ENCODE results near the gene TEN1. TPM values are rescaled to one million over a fixed set of nuclear protein-coding genes. Genes with fewer than 3 reads are reported as not detected.

The TEN1 gene
- 1 to 10 TPM; 6.0 to 8.1 TPM for total RNA-seq

- Histone ChIP-seq H3K4me3 (peak within 1 kb of the TSS; percentile 84), H3K36me3 (no peaks in the 10 kb centered on the region), H3K27ac (peak within 1 kb of the TSS; percentile 99), H3K4me1 (ENCODE audit: control insufficient read depth in 1 of 2, low read depth in 2 of 2) (peaks cover 19 to 36% of the 10 kb centered on the region in 2 donors), H3K27me3 (replicated peaks; ENCODE audit: insufficient read depth) (no peaks in the 10 kb centered on the region), H3K9me3 (no peaks in the 10 kb centered on the region)
- ATAC-seq (ENCODE audit: insufficient number of reproducible peaks, low FRiP score, low read depth) = peak; percentile 97
- DNase-seq (ENCODE audit: low spot score) = peak; percentile 94
- TF ChIP-seq CTCF (IDR thresholded peaks at IDR 0.05) = no peak
These were observed at the start of gene TEN1, which contains the start of gene ACOX1 for GRCh38 chr17:75978938-75979704. TEN1 (plus strand) TSS chr17:75979240; CDS start chr17:75986193, 6,953 bp downstream. ACOX1 (minus strand) TSS chr17:75979166; CDS start chr17:75979073, 93 bp downstream.

- H3K9me3 ChIP-seq = no peaks in the 10 kb centered on the region
- no peak overlapping the region for H3K4me3 ChIP-seq
- H3K27me3 ChIP-seq (replicated peaks; ENCODE audit: insufficient read depth) = no peaks in the 10 kb centered on the region
- no peak overlapping the region for H3K27ac ChIP-seq
- no peaks in the 10 kb centered on the region for H3K36me3 ChIP-seq
- TF ChIP-seq CTCF (IDR thresholded peaks at IDR 0.05) = no peak
- H3K4me1 ChIP-seq (ENCODE audit: control insufficient read depth in 1 of 2, low read depth in 2 of 2) = no peaks in the 10 kb centered on the region
- DNase-seq (ENCODE audit: low spot score) (no peak), ATAC-seq (ENCODE audit: insufficient number of reproducible peaks, low FRiP score, low read depth) (no peak)
These were observed 48.0 kb upstream of the TEN1 start for GRCh38 chr17:75931062-75931461.

GRCh38 chr17:75932852-75933251 is 46.2 kb upstream of the TEN1 start:
- ATAC-seq (ENCODE audit: insufficient number of reproducible peaks, low FRiP score, low read depth) (no peak), DNase-seq (ENCODE audit: low spot score) (no peak)
- H3K27me3 ChIP-seq (replicated peaks; ENCODE audit: insufficient read depth) = no peaks in the 10 kb centered on the region
- H3K36me3 ChIP-seq = no peaks in the 10 kb centered on the region
- H3K27ac ChIP-seq = no peak overlapping the region
- no peak overlapping the region for H3K4me3 ChIP-seq
- no peak for TF ChIP-seq CTCF (IDR thresholded peaks at IDR 0.05)
- H3K9me3 ChIP-seq = no peaks in the 10 kb centered on the region
- H3K4me1 ChIP-seq (ENCODE audit: control insufficient read depth in 1 of 2, low read depth in 2 of 2) = no peaks in the 10 kb centered on the region

GRCh38 chr17:75933808-75934207 is 45.2 kb upstream of the TEN1 start:
- no peak for ATAC-seq (ENCODE audit: insufficient number of reproducible peaks, low FRiP score, low read depth)
- no peak overlapping the region for H3K4me3 ChIP-seq
- H3K27ac ChIP-seq = no peak overlapping the region
- H3K27me3 ChIP-seq (replicated peaks; ENCODE audit: insufficient read depth) = no peaks in the 10 kb centered on the region
- TF ChIP-seq CTCF (IDR thresholded peaks at IDR 0.05) = no peak
- no peaks in the 10 kb centered on the region for H3K9me3 ChIP-seq
- no peaks in the 10 kb centered on the region for H3K4me1 ChIP-seq (ENCODE audit: control insufficient read depth in 1 of 2, low read depth in 2 of 2)
- no peaks in the 10 kb centered on the region for H3K36me3 ChIP-seq
- no peak for DNase-seq (ENCODE audit: low spot score)

- no peak for ATAC-seq (ENCODE audit: insufficient number of reproducible peaks, low FRiP score, low read depth)
- H3K27ac ChIP-seq = no peak overlapping the region
- no peaks in the 10 kb centered on the region for H3K27me3 ChIP-seq (replicated peaks; ENCODE audit: insufficient read depth)
- no peaks in the 10 kb centered on the region for H3K9me3 ChIP-seq
- DNase-seq (ENCODE audit: low spot score) = no peak
- H3K4me3 ChIP-seq = no peak overlapping the region
- H3K4me1 ChIP-seq (ENCODE audit: control insufficient read depth in 1 of 2, low read depth in 2 of 2) = peaks cover 8% of the 10 kb centered on the region in 2 donors
- TF ChIP-seq CTCF (IDR thresholded peaks at IDR 0.05) = no peak
- H3K36me3 ChIP-seq = no peaks in the 10 kb centered on the region
These were observed 41.4 kb upstream of the TEN1 start for GRCh38 chr17:75937652-75938051.

All from thoracic aorta (tissue), 2 donors.